Measurements from ENCODE around the gene NDUFA13.
A peak's percentile ranks its signal among the peaks of the same experiment; 100 is the strongest.

Gene NDUFA13

GRCh38 chr19:19513682-19514081 is 2.3 kb upstream of the NDUFA13 start:
- DNase-seq = no peak

- DNase-seq = no peak
These were observed 1.8 kb upstream of the NDUFA13 start for GRCh38 chr19:19514215-19514657.

DNA sequence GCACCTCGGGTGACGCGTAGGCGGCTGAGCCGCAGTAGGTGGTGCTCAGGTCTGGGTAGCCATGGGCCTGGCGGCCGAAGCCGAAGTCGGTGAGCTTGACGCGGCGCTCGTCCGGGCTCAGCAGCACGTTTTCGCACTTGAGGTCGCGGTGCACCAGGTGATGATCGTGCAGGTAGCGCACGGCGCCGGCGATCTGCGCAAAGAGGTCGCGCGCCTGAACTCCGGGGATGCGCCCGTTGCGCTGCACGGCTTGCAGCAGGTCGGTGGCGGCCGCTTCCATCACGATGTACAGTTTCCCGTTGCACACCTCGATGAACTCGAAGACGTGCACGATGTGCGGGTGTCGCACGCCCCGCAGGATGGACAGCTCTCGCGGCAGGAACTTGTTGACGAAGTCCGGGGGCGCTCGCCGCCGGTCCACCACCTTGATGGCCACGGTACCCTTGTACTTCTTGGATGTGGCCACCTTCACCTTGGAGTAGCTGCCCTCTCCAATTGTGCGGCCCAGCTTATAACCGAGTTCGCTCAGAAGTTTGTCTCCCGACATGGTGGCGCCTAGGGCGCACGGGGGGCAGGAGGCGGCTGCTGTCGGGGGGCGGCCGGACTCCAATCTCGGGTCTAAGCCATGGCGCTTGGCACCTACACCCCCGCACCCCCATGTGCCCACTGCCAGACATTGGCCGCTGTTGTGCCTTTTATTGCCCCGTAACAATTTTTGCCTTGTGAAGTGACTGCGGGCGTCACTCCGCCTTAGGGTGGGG is 964 bp upstream of the NDUFA13 start, which contains the start of gene TSSK6:
TSS of gene TSSK6 (minus strand) at position 668 of the 761 bp plus-strand sequence. CDS start at position 547, 121 bp downstream.
- no peak for DNase-seq

GRCh38 chr19:19517235-19517619 is 1.2 kb downstream of the NDUFA13 start:
- DNase-seq = no peak

GRCh38 chr19:19520989-19521388 is 5.0 kb downstream of the NDUFA13 start:
- no peak for DNase-seq

DNA sequence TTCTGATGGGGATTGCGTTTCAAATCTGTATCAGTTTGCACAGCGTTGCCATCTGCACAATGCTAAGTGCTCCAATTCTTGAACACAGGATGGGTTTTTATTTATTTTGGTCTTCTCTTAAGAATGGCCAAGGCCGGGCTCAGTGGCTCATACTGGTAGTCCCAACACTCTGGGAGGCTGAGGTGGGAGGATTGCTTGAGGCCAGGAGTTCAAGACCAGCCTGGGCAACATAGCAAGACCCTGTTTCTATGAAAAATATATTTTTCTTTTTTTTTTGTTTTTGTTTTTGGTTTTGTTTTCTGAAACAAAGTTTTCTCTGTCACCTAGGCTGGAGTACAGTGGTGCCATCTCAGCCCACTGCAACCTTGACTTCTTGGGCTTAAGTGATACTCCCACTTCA is 7.2 kb downstream of the NDUFA13 start:
- no peak for DNase-seq

DNA sequence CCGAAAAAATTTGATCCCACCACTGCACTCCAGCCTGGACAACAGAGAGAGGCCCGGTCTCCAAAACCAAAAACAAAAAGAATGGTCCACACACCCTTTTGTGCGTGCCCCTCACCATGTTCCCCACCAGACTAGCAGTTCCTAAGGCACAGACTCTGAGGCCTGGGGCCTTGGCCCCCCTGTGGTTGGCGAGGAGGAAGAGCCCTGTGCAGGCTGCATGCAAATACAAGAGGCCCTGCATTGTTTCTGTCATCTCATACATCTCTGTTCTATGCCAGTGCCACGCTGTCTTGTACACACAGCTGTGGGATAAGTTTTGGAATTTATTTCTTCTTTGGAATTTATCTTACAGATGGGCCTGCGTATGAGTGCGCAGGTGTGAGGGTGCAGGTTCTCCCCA is 8.0 kb downstream of the NDUFA13 start:
- DNase-seq = no peak

DNA sequence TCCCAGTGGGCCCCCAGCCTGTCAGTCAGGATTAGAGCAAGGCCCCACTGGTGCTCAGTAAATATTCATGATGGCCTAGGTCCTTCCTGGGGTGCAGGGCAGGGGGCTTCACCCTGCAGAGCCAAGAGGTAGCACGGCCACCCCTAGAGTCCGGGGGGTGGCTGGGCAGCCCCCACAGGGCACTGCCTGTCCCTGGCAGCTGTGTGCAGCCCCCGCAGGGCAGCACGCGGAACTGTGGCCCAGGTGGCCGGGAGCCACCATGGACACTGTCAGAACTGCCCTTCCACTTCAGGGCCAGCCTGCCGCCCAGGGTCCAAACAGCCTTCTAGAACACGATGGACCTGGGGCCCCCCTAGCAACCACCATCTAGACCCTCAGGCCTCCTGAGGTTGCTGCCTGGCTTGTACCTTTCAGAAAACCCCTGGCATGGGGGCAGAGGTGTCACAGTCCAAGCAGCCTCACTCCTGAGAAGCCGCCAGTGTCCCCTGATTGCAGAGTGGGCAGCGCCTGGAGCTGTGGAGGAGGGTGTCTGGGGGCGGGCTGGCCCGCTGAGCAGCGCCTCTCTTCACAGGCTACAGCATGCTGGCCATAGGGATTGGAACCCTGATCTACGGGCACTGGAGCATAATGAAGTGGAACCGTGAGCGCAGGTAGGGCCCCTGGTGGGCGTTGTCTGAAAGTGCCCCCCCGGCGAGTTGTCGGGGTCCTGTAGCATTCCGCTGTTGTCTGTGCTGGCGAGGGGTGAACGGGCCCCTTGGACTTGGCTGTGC is 9.8 kb downstream of the NDUFA13 start:
- no peak for DNase-seq

DNA sequence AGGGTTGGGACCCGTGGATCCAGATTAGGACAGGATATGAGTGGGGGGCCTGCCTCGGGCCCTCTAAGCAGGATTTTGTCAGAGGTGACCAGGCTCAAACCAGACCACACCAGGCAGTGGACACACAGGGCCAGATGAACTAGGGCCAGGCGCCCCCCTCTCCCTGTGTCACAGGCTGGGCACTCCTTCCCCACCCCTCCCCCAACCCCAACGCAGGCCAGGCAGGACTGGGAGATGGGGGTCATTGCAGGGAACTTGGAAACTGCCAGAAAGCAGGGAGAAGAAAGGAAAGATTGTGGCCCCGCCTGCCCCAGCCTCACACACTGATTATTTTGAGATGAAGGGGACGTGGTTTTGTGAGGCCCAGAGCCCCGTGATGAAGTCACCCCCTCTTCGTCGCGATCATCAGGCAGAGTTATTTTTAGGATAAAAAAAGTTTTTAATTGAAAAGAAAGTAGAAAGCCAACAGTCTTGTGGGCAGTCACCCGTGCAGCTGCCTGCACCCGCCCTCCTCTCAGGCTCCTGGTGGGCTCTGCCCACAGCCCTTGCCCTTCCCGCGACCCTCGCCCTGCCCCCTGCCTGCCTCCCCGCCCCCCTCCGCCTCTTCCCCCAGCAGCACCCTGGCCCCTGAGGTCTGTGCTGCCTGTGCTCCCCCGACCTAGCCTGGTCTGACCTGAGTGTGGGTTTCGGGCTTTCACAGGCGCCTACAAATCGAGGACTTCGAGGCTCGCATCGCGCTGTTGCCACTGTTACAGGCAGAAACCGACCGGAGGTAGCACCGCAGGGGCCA is 10.8 kb downstream of the NDUFA13 start:
- no peak for DNase-seq

GRCh38 chr19:19527371-19527656 is 11.3 kb downstream of the NDUFA13 start:
- no peak for DNase-seq

GRCh38 chr19:19527674-19528625 is 11.9 kb downstream of the NDUFA13 start:
- DNase-seq = no peak

GRCh38 chr19:19528721-19529490 is 12.9 kb downstream of the NDUFA13 start, which contains the start of gene YJEFN3:
Gene YJEFN3 (plus strand): TSS chr19:19528911. CDS start chr19:19528933, 22 bp downstream.
- no peak for DNase-seq

DNA sequence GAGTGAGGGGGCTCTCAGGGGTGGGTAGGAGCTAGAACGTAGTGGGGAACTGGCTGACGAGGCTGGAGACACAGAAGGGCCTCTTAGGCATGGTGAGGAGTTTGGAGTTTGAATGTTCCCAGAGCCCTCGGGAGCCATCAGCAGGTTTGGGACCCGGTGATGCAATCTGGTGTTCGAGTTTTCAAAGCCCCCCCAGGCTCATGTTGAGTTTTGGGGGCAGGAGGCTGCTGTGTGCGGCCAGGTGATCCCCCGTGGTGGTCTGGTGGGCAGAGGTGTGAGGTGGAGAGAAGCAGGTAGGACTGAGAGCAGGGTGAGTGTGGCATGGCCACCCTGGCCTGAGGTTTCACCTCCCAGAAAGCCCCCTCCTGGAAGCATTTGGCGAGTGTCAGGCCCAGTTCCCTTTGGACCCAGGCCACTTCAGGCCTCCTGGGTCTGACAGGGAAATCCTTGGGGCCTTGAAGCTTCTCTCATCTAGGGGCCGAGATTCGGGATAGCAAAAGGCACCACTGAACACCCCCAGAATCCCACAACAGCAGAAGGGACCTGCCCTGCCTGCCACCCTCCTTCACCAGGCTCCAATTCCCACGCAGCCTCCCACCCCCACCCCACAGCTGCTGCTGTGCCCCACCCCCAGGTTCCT is 13.9 kb downstream of the NDUFA13 start:
- DNase-seq = no peak

GRCh38 chr19:19530423-19530804 is 14.4 kb downstream of the NDUFA13 start:
- DNase-seq = no peak

GRCh38 chr19:19530889-19531288 is 14.9 kb downstream of the NDUFA13 start:
- DNase-seq = no peak

GRCh38 chr19:19531951-19532805 is 16.2 kb downstream of the NDUFA13 start:
- DNase-seq = peak; percentile 79 to 85 (median 82)

- DNase-seq = no peak
These were observed 17.0 kb downstream of the NDUFA13 start for GRCh38 chr19:19532806-19533701.

DNA sequence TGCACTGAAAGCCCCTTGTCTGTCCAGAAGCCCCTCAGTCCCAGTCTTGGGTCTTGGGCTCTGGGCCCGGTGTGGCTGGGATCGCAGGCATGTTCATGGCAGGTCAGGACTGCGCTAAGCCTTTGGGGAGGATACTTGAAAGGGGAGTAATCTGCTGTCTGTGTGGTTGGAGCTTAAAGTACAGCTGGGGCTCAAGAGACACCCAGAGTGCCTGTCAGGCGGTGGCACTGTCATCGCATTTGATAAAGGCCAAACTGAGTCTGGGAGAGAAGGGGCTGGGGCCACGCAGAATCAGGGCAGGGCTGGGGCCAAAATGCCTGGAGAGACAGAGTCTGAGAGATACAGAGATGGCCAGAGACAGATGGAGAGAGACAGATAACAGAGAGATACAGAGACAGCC is 17.8 kb downstream of the NDUFA13 start:
- DNase-seq = no peak

Measured in activated CD4-positive, CD25-positive, alpha-beta regulatory T cell (primary cell).